Thyroid gland (tissue), 4 donors: Measurements from ENCODE around the gene CCDC149. TPM values are rescaled to one million over a fixed set of nuclear protein-coding genes. Genes with fewer than 3 reads are reported as not detected.

Experiments used
- DNase-seq, 2 donors: peaks; one replicate each; pipeline ENCODE4 v3.0.0-alpha.2; 2019
- H3K27ac ChIP-seq, 3 donors: fragments of 200-600 bp; sonication (generic); 1 replicate in 2 of 3; 2 replicates in 1 of 3; pipeline ENCODE4 v1.5.1; 2016 to 2019; ENCODE audit warnings: mild to moderate bottlenecking in 1 of 3, moderate library complexity in 1 of 3
- H3K27me3 ChIP-seq: fragments of 200-600 bp; sonication (generic); one replicate; pipeline ENCODE4 v1.5.1; 2019
- H3K36me3 ChIP-seq, 2 donors: fragments of 200-600 bp; sonication (generic); one replicate each; pipeline ENCODE4 v1.5.1; 2016 to 2019
- H3K4me1 ChIP-seq, 2 donors: fragments of 200-600 bp; sonication (generic); one replicate each; pipeline ENCODE4 v1.5.1; 2017 to 2019
- H3K4me3 ChIP-seq, 3 donors: fragments of 200-600 bp; sonication (generic); replicated peaks in 1 of 3; 1 replicate in 2 of 3; 2 replicates in 1 of 3; pipeline ENCODE4 v1.5.1; 2016; ENCODE audit warnings: mild to moderate bottlenecking in 1 of 3
- H3K9me3 ChIP-seq: fragments of 200-600 bp; sonication (generic); one replicate; pipeline ENCODE4 v1.5.1; 2017
- CTCF ChIP-seq, 6 experiments: fragments of 200-600 bp in 3 of 6; fragments of 450-650 bp in 3 of 6; sonication (generic) in 3 of 6; IDR thresholded peaks; one replicate each; pipeline ENCODE4 v1.5.1; 2016 to 2019; ENCODE audit warnings: antibody characterized with exemption in 6 of 6, mild to moderate bottlenecking in 2 of 6, inconsistent platforms in 1 of 6, moderate library complexity in 1 of 6
- POLR2A ChIP-seq, 2 donors: fragments of 450-650 bp; IDR thresholded peaks; one replicate each; pipeline ENCODE4 v1.6.1; 2017; ENCODE audit warnings: antibody characterized with exemption in 2 of 2, mild to moderate bottlenecking in 2 of 2, moderate library complexity in 1 of 2
- WGBS, 2 donors: methylation state at CpG; one replicate each; pipeline ENCODE4 v1.1.5; 2017; 5-methylcytosine and 5-hydroxymethylcytosine counted together
- intact Hi-C: fragments of 100-400 bp; cut with DNase I; formaldehyde crosslinking; loops from one replicate; pipeline ENCODE4 v1.15.1; 2023
- total RNA-seq, 4 donors: library from RNA; depleted of rRNA; stranded (reverse); fragments of >200 nt; gene quantifications; one replicate each; pipeline ENCODE4 v1.2.3, GENCODE V29; 2016

Gene CCDC149
- total RNA-seq, 4 donors from 2014 or later = 19.3 to 29.2 (median 21.8) TPM

GRCh38 chr4:24867766-24868296, 45.0 kb downstream of the CCDC149 start:
- 94 to 96% methylated on average over 9 of the region's 9 CpGs for WGBS, 2 donors
- Histone ChIP-seq H3K9me3 (no peaks in the 10 kb centered on the region), H3K27ac (no peak overlapping the region), H3K27me3 (no peaks in the 10 kb centered on the region), H3K4me1 (peaks cover 5 to 17% of the 10 kb centered on the region in 2 donors), H3K4me3 (no peak overlapping the region), H3K36me3 (peaks cover 0 to 6% of the 10 kb centered on the region in 2 donors)
- no peak for TF ChIP-seq CTCF (IDR thresholded peaks at IDR 0.05)
- no peak for TF ChIP-seq POLR2A (IDR thresholded peaks at IDR 0.05)
- DNase-seq = no peak
- intact Hi-C loops = no loop called here

- DNase-seq = no peak
- intact Hi-C loops = no loop called here
- no peaks in the 10 kb centered on the region for H3K27me3 ChIP-seq
- no peak overlapping the region for H3K27ac ChIP-seq
- peaks cover 10 to 22% of the 10 kb centered on the region in 2 donors for H3K4me1 ChIP-seq
- 100% methylated on average over 1 of the region's 1 CpG for WGBS, 2 donors
- no peaks in the 10 kb centered on the region for H3K9me3 ChIP-seq
- H3K36me3 ChIP-seq = peaks cover 0 to 6% of the 10 kb centered on the region in 2 donors
- TF ChIP-seq POLR2A (IDR thresholded peaks at IDR 0.05) = no peak
- no peak for TF ChIP-seq CTCF (IDR thresholded peaks at IDR 0.05)
- H3K4me3 ChIP-seq = no peak overlapping the region
These were observed 45.6 kb downstream of the CCDC149 start for GRCh38 chr4:24867251-24867650.

GRCh38 chr4:24865401-24865800, 47.4 kb downstream of the CCDC149 start:
- Histone ChIP-seq H3K4me3 (no peak overlapping the region), H3K27me3 (no peaks in the 10 kb centered on the region), H3K9me3 (no peaks in the 10 kb centered on the region), H3K4me1 (peaks cover 11 to 28% of the 10 kb centered on the region in 2 donors), H3K27ac (no peak overlapping the region), H3K36me3 (peaks cover 0 to 6% of the 10 kb centered on the region in 2 donors)
- 91 to 92% methylated on average over 4 of the region's 4 CpGs for WGBS, 2 donors
- intact Hi-C loops = no loop called here
- no peak for TF ChIP-seq CTCF (IDR thresholded peaks at IDR 0.05)
- TF ChIP-seq POLR2A (IDR thresholded peaks at IDR 0.05) = no peak
- DNase-seq = no peak

- H3K36me3 ChIP-seq = peaks cover 0 to 2% of the 10 kb centered on the region in 2 donors
These were observed 49.0 kb downstream of the CCDC149 start for GRCh38 chr4:24863799-24864198.

More at GRCh38 chr4:24863799-24864198, 49.0 kb downstream of the CCDC149 start:
- Histone ChIP-seq H3K9me3 (no peaks in the 10 kb centered on the region), H3K27me3 (no peaks in the 10 kb centered on the region), H3K27ac (no peak overlapping the region), H3K4me1 (peaks cover 11 to 30% of the 10 kb centered on the region in 2 donors), H3K4me3 (no peak overlapping the region)
- WGBS, 2 donors = 97 to 98% methylated on average over 8 of the region's 8 CpGs
- TF ChIP-seq CTCF (IDR thresholded peaks at IDR 0.05) = no peak
- TF ChIP-seq POLR2A (IDR thresholded peaks at IDR 0.05) = no peak
- DNase-seq = no peak
- intact Hi-C loops = no loop called here
